HG03457 (cell line): ENCODE results near the gene CCRL2.

ENCODE experiments used
- ATAC-seq: cut with Tn5 transposase; IDR thresholded peaks from one replicate; pipeline ENCODE4 v1.9.1; 2021; ENCODE audit warnings: moderate number of reproducible peaks; ENCODE audit not compliant: unreplicated experiment

The CCRL2 gene

GRCh38 chr3:46406788-46407611 lies at the start of gene CCRL2, which contains the start of gene CCR5AS:
Gene CCRL2 (plus strand): TSS chr3:46407259. CDS start chr3:46408080, 821 bp downstream.
Gene CCR5AS (minus strand): TSS chr3:46407066.
- ATAC-seq = no peak

- no peak for ATAC-seq
These were observed 48.6 kb upstream of the CCRL2 start for GRCh38 chr3:46358466-46358865.

GRCh38 chr3:46359733-46360493 lies 47.1 kb upstream of the CCRL2 start:
- no peak for ATAC-seq

- no peak for ATAC-seq
These were observed 46.2 kb upstream of the CCRL2 start for GRCh38 chr3:46360907-46361306.

GRCh38 chr3:46361408-46362283 lies 45.4 kb upstream of the CCRL2 start:
- ATAC-seq = no peak

GRCh38 chr3:46365041-46365440 lies 42.0 kb upstream of the CCRL2 start:
- ATAC-seq = no peak

- no peak for ATAC-seq
These were observed 41.1 kb upstream of the CCRL2 start for GRCh38 chr3:46365737-46366524.

- no peak for ATAC-seq
These were observed 39.2 kb upstream of the CCRL2 start for GRCh38 chr3:46367811-46368210.

GRCh38 chr3:46368569-46368968 lies 38.5 kb upstream of the CCRL2 start:
- no peak for ATAC-seq

GRCh38 chr3:46369151-46369550 lies 37.9 kb upstream of the CCRL2 start:
- no peak for ATAC-seq

- ATAC-seq = no peak
These were observed 37.4 kb upstream of the CCRL2 start for GRCh38 chr3:46369675-46370132.

- ATAC-seq = no peak
These were observed 36.1 kb upstream of the CCRL2 start, which contains the start of gene CCR5 for GRCh38 chr3:46370839-46371518. Gene CCR5 (plus strand): TSS chr3:46370946. CDS start chr3:46372903, 1,957 bp downstream.

- ATAC-seq = no peak
These were observed 35.3 kb upstream of the CCRL2 start for GRCh38 chr3:46371519-46372340.

GRCh38 chr3:46372492-46373359 lies 34.3 kb upstream of the CCRL2 start:
- no peak for ATAC-seq

- ATAC-seq = no peak
These were observed 32.3 kb upstream of the CCRL2 start for GRCh38 chr3:46374755-46375154.

- ATAC-seq = no peak
These were observed 31.8 kb upstream of the CCRL2 start for GRCh38 chr3:46375218-46375617.

- ATAC-seq = no peak
These were observed 31.2 kb upstream of the CCRL2 start for GRCh38 chr3:46375814-46376213.
